GM19438 (cell line): ENCODE results near the gene TMEM186.
"Not testable (repeated sequence)": the region's sequence is repeated elsewhere in the genome, so short reads cannot be mapped to it uniquely, and the experiment has no call there.

Experiments used
- ATAC-seq: cut with Tn5 transposase; IDR thresholded peaks from one replicate; pipeline ENCODE4 v1.9.1; 2021; ENCODE audit warnings: low read depth; ENCODE audit not compliant: unreplicated experiment

The TMEM186 gene

GRCh38 chr16:8797364-8798173 lies at the start of gene TMEM186, which contains the start of gene PMM2:
Gene TMEM186, minus strand, starts transcription at chr16:8797639. Its CDS starts 25 bp downstream, at chr16:8797614.
Gene PMM2, plus strand, starts transcription at chr16:8797839. Its CDS starts 44 bp downstream, at chr16:8797883.
- ATAC-seq, result peak; percentile 88

- ATAC-seq, result no peak
These were observed 49.7 kb upstream of the TMEM186 start for GRCh38 chr16:8847145-8847544.

- ATAC-seq, result no peak
These were observed 49.0 kb upstream of the TMEM186 start for GRCh38 chr16:8846401-8846932.

- ATAC-seq, result no peak
These were observed 48.4 kb upstream of the TMEM186 start for GRCh38 chr16:8845699-8846298.

- ATAC-seq, result not testable (repeated sequence)
These were observed 45.9 kb upstream of the TMEM186 start for GRCh38 chr16:8843296-8843695.

GRCh38 chr16:8842016-8842415 lies 44.6 kb upstream of the TMEM186 start:
- not testable (repeated sequence) for ATAC-seq

GRCh38 chr16:8837594-8837993 lies 40.2 kb upstream of the TMEM186 start:
- not testable (repeated sequence) for ATAC-seq

- ATAC-seq, result not testable (repeated sequence)
These were observed 39.4 kb upstream of the TMEM186 start for GRCh38 chr16:8836797-8837196.

- no peak for ATAC-seq
These were observed 35.3 kb upstream of the TMEM186 start for GRCh38 chr16:8832717-8833105.

- ATAC-seq, result no peak
These were observed 34.7 kb upstream of the TMEM186 start for GRCh38 chr16:8831871-8832716.

GRCh38 chr16:8831450-8831849 lies 34.0 kb upstream of the TMEM186 start:
- ATAC-seq, result no peak

GRCh38 chr16:8828541-8829165 lies 31.2 kb upstream of the TMEM186 start:
- ATAC-seq, result no peak

GRCh38 chr16:8826278-8826879 lies 28.9 kb upstream of the TMEM186 start:
- ATAC-seq, result no peak

GRCh38 chr16:8822403-8822802 lies 25.0 kb upstream of the TMEM186 start:
- no peak for ATAC-seq

GRCh38 chr16:8819411-8820034 lies 22.1 kb upstream of the TMEM186 start:
- no peak for ATAC-seq

- peak; percentile 68 for ATAC-seq
These were observed 21.2 kb upstream of the TMEM186 start for GRCh38 chr16:8818504-8819270.

- no peak for ATAC-seq
These were observed 19.7 kb upstream of the TMEM186 start for GRCh38 chr16:8816967-8817655.
